PFSK-1 (cell line): ENCODE results near the gene CARM1.

Experiments used
- FOXP2 ChIP-seq: optimal IDR thresholded peaks from 2 replicates; pipeline ENCODE3; 2011; ENCODE audit warnings: borderline replicate concordance, control low read depth, inconsistent platforms; ENCODE audit not compliant: insufficient read depth; ENCODE audit errors: extremely low read length, extremely low read depth
- POLR2AphosphoS5 ChIP-seq: IDR thresholded peaks from 2 replicates; pipeline ENCODE4 v1.6.1; 2012; ENCODE audit warnings: low read depth, mild to moderate bottlenecking, control low read depth, low read length, moderate library complexity
- REST ChIP-seq, 2 experiments: IDR thresholded peaks; 2 replicates each; pipeline versions ENCODE4 v1.6.1 to v1.8.0; 2011 to 2012; ENCODE audit warnings: low read depth in 2 of 2, low read length in 2 of 2, control low read depth in 1 of 2, inconsistent platforms in 1 of 2, mild to moderate bottlenecking in 1 of 2, moderate library complexity in 1 of 2; ENCODE audit not compliant: insufficient read depth in 1 of 2
- SIN3A ChIP-seq: IDR thresholded peaks from 2 replicates; pipeline ENCODE4 v1.6.1; 2012; ENCODE audit warnings: mild to moderate bottlenecking, low read length, moderate library complexity, borderline replicate concordance; ENCODE audit not compliant: insufficient read depth
- TAF1 ChIP-seq: IDR thresholded peaks from 2 replicates; pipeline ENCODE4 v1.6.1; 2012; ENCODE audit warnings: low read length, control low read depth, borderline replicate concordance; ENCODE audit not compliant: insufficient read depth

Gene CARM1

GRCh38 chr19:10852098-10852800 is 19.1 kb upstream of the CARM1 start:
- TF ChIP-seq TAF1 (no peak), FOXP2 (no peak), POLR2AphosphoS5 (no peak), REST (IDR thresholded peaks at IDR 0.05; ENCODE audit: insufficient read depth in 1 of 2, low read depth in 2 of 2, low read length in 2 of 2) (no peak), SIN3A (no peak)

GRCh38 chr19:10852941-10853340 is 18.4 kb upstream of the CARM1 start:
- TF ChIP-seq FOXP2 (no peak), TAF1 (no peak), REST (IDR thresholded peaks at IDR 0.05; ENCODE audit: insufficient read depth in 1 of 2, low read depth in 2 of 2, low read length in 2 of 2) (no peak), SIN3A (no peak), POLR2AphosphoS5 (no peak)

GRCh38 chr19:10854350-10855089 is 16.8 kb upstream of the CARM1 start:
- TF ChIP-seq POLR2AphosphoS5 (no peak), TAF1 (no peak), SIN3A (no peak), FOXP2 (no peak), REST (IDR thresholded peaks at IDR 0.05; ENCODE audit: insufficient read depth in 1 of 2, low read depth in 2 of 2, low read length in 2 of 2) (no peak)

- TF ChIP-seq REST (IDR thresholded peaks at IDR 0.05; ENCODE audit: insufficient read depth in 1 of 2, low read depth in 2 of 2, low read length in 2 of 2) (no peak), FOXP2 (no peak)
Measured at GRCh38 chr19:10855879-10856522, 15.4 kb upstream of the CARM1 start.
